Measurements from ENCODE around the gene CYP2E1.
"Not testable (repeated sequence)": the region's sequence is repeated elsewhere in the genome, so short reads cannot be mapped to it uniquely, and the experiment has no call there.

The CYP2E1 gene

GRCh38 chr10:133529576-133529946 lies 2.4 kb downstream of the CYP2E1 start:
- Histone ChIP-seq H3K36me3 (ENCODE audit: insufficient read depth, low read depth, low read length) (no peaks in the 10 kb centered on the region), H3K9ac (ENCODE audit: low read depth, low read length) (no peak overlapping the region), H3K4me3 (ENCODE audit: low read length) (no peak overlapping the region), H3K9me3 (ENCODE audit: insufficient read depth, low read depth, low read length) (peaks cover 99% of the 10 kb centered on the region), H3K27ac (ENCODE audit: low read length) (no peak overlapping the region), H3K27me3 (ENCODE audit: insufficient read depth, low read length) (no peaks in the 10 kb centered on the region), H3K4me1 (ENCODE audit: insufficient read depth, low read length) (no peaks in the 10 kb centered on the region)

GRCh38 chr10:133530506-133530905 lies 3.3 kb downstream of the CYP2E1 start:
- Histone ChIP-seq H3K4me3 (ENCODE audit: low read length) (no peak overlapping the region), H3K9ac (ENCODE audit: low read depth, low read length) (no peak overlapping the region), H3K9me3 (ENCODE audit: insufficient read depth, low read depth, low read length) (peaks cover 99% of the 10 kb centered on the region), H3K4me1 (ENCODE audit: insufficient read depth, low read length) (no peaks in the 10 kb centered on the region), H3K27ac (ENCODE audit: low read length) (no peak overlapping the region), H3K27me3 (ENCODE audit: insufficient read depth, low read length) (no peaks in the 10 kb centered on the region), H3K36me3 (ENCODE audit: insufficient read depth, low read depth, low read length) (no peaks in the 10 kb centered on the region)

DNA sequence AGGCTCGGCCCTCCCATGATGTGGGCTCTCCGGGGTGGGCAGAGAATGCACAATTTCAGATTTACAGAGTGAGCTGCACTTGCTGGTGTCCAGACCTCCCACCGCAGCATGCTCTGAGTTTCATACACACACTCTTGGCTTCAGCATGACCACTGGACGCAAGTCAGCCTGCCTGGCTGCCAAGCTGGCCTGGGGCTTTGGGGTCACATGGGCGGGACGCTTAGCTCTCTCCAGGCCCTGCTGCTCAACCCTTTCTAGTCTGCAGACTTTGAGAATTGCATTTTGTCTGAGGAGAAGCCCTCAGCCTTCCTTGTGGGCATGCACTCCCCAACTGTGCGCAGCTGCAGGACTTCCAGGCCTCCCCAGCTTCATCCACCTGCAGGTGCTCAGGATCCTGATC lies 5.7 kb downstream of the CYP2E1 start:
- Histone ChIP-seq H3K27ac (ENCODE audit: low read length) (no peak overlapping the region), H3K36me3 (ENCODE audit: insufficient read depth, low read depth, low read length) (no peaks in the 10 kb centered on the region), H3K9me3 (ENCODE audit: insufficient read depth, low read depth, low read length) (peaks cover 96% of the 10 kb centered on the region), H3K4me3 (ENCODE audit: low read length) (no peak overlapping the region), H3K9ac (ENCODE audit: low read depth, low read length) (no peak overlapping the region), H3K4me1 (ENCODE audit: insufficient read depth, low read length) (no peaks in the 10 kb centered on the region), H3K27me3 (ENCODE audit: insufficient read depth, low read length) (no peaks in the 10 kb centered on the region)

- no peaks in the 10 kb centered on the region for H3K36me3 ChIP-seq (ENCODE audit: insufficient read depth, low read depth, low read length)
- peaks cover 94% of the 10 kb centered on the region for H3K9me3 ChIP-seq (ENCODE audit: insufficient read depth, low read depth, low read length)
- H3K27ac ChIP-seq (ENCODE audit: low read length), result no peak overlapping the region
- H3K27me3 ChIP-seq (ENCODE audit: insufficient read depth, low read length), result no peaks in the 10 kb centered on the region
- H3K4me1 ChIP-seq (ENCODE audit: insufficient read depth, low read length), result no peaks in the 10 kb centered on the region
- H3K4me3 ChIP-seq (ENCODE audit: low read length), result no peak overlapping the region
- no peak overlapping the region for H3K9ac ChIP-seq (ENCODE audit: low read depth, low read length)
Measured at GRCh38 chr10:133534417-133534816, 7.3 kb downstream of the CYP2E1 start.

GRCh38 chr10:133536198-133536597 lies 9.0 kb downstream of the CYP2E1 start:
- H3K4me3 ChIP-seq (ENCODE audit: low read length), result no peak overlapping the region
- H3K36me3 ChIP-seq (ENCODE audit: insufficient read depth, low read depth, low read length), result no peaks in the 10 kb centered on the region
- H3K27ac ChIP-seq (ENCODE audit: low read length), result no peak overlapping the region
- peaks cover 94% of the 10 kb centered on the region for H3K9me3 ChIP-seq (ENCODE audit: insufficient read depth, low read depth, low read length)
- no peaks in the 10 kb centered on the region for H3K4me1 ChIP-seq (ENCODE audit: insufficient read depth, low read length)
- H3K27me3 ChIP-seq (ENCODE audit: insufficient read depth, low read length), result no peaks in the 10 kb centered on the region
- H3K9ac ChIP-seq (ENCODE audit: low read depth, low read length), result no peak overlapping the region

DNA sequence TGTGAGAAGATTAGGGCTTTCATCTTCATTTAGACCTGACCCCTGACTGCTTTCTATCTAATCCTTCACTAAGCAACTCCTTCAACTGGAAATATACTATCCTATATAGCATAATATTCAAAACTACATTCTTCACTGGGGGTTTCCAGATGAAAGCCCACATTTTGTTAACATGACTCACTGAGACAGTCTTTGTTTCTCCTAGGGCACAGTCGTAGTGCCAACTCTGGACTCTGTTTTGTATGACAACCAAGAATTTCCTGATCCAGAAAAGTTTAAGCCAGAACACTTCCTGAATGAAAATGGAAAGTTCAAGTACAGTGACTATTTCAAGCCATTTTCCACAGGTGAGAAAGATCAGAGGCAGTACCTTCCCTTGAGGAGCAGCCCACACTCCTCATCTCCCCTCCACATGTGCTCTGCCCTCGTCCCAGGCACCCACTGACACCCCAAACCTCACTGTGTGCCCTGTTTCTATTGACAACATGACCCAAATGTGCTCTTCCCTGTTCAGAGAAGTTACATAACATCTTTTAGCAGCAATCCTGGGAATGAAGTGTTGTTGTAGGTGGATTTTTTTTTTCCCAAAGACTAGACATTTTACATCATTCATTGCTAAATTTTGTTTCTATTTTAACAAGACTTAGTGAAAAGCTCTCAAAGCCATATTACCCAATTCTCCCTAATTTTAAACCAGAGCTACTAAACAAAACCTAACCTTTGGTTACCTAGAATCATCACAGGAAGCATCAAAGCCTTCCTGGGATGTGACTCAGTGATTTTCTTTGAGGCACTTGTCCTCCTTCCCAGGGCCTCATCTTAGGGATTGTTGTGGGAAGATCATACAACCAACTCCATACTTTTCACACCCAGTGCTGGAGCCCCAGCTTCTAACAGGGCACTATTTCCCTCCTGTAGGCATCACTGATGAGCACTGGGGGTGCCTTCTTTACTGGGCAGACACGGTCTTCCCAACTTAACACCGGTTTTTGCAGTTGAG lies 10.7 kb downstream of the CYP2E1 start:
- H3K36me3 ChIP-seq (ENCODE audit: insufficient read depth, low read depth, low read length), result no peaks in the 10 kb centered on the region
- H3K27ac ChIP-seq (ENCODE audit: low read length), result no peak overlapping the region
- H3K4me3 ChIP-seq (ENCODE audit: low read length), result no peak overlapping the region
- H3K9me3 ChIP-seq (ENCODE audit: insufficient read depth, low read depth, low read length), result peaks cover 87% of the 10 kb centered on the region
- H3K4me1 ChIP-seq (ENCODE audit: insufficient read depth, low read length), result no peaks in the 10 kb centered on the region
- H3K9ac ChIP-seq (ENCODE audit: low read depth, low read length), result no peak overlapping the region
- H3K27me3 ChIP-seq (ENCODE audit: insufficient read depth, low read length), result no peaks in the 10 kb centered on the region

DNA sequence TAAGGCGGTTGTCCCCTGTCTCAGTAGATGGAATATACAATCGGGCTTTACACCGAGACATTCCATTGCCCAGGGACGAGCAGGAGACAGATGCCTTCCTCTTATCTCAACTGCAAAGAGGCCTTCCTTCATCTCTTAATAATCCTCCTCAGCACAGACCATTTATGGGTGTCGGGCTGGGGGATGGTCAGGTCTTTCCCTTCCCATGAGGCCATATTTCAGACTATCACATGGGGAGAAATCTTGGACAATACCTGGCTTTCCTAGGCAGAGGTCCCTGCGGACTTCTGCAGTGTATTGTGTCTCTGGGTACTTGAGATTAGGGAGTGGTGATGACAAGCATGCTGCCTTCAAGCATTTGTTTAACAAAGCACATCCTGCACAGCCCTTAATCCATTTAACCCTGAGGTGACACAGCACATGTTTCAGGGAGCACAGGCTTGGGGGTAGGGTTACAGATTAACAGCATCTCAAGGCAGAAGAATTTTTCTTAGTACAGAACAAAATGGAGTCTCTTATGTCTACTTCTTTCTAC lies 14.3 kb downstream of the CYP2E1 start:
- not testable (repeated sequence) for H3K27me3 ChIP-seq (ENCODE audit: insufficient read depth, low read length); H3K27ac ChIP-seq (ENCODE audit: low read length); H3K4me1 ChIP-seq (ENCODE audit: insufficient read depth, low read length); H3K36me3 ChIP-seq (ENCODE audit: insufficient read depth, low read depth, low read length); H3K9ac ChIP-seq (ENCODE audit: low read depth, low read length); H3K4me3 ChIP-seq (ENCODE audit: low read length)
- H3K9me3 ChIP-seq (ENCODE audit: insufficient read depth, low read depth, low read length), result peaks cover 90% of the 10 kb centered on the region

DNA sequence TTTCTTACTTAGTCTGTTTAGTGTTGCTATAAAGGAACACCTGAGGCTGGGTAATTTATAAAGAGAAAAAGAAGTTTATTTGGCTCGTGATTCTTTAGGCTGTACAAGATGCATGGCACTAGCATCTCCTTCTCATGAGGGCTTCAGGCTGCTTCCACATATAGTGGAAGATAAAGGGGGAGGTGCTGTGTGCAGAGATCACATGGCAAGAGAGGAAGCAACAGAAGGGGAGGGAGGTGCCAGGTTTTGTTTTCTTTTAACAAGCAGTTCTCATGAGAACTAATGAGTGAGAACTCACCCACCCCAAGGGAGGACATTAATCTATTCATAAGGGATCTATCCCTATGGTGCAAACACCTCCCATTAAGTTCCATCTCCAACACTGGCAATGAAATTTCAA lies 17.3 kb downstream of the CYP2E1 start:
- Histone ChIP-seq H3K4me3 (ENCODE audit: low read length) (no peak overlapping the region; the same call in 1 of the 2 replicates), H3K4me1 (ENCODE audit: insufficient read depth, low read length) (no peaks in the 10 kb centered on the region), H3K27ac (ENCODE audit: low read length) (no peak overlapping the region), H3K36me3 (ENCODE audit: insufficient read depth, low read depth, low read length) (no peaks in the 10 kb centered on the region), H3K27me3 (ENCODE audit: insufficient read depth, low read length) (no peaks in the 10 kb centered on the region), H3K9me3 (ENCODE audit: insufficient read depth, low read depth, low read length) (peaks cover 85% of the 10 kb centered on the region), H3K9ac (ENCODE audit: low read depth, low read length) (no peak overlapping the region)

- H3K4me1 ChIP-seq (ENCODE audit: insufficient read depth, low read length), result no peaks in the 10 kb centered on the region
- no peak overlapping the region for H3K27ac ChIP-seq (ENCODE audit: low read length)
- H3K27me3 ChIP-seq (ENCODE audit: insufficient read depth, low read length), result no peaks in the 10 kb centered on the region
- H3K9ac ChIP-seq (ENCODE audit: low read depth, low read length), result no peak overlapping the region
- H3K4me3 ChIP-seq (ENCODE audit: low read length), result no peak overlapping the region
- peaks cover 97% of the 10 kb centered on the region for H3K9me3 ChIP-seq (ENCODE audit: insufficient read depth, low read depth, low read length)
- no peaks in the 10 kb centered on the region for H3K36me3 ChIP-seq (ENCODE audit: insufficient read depth, low read depth, low read length)
Measured at GRCh38 chr10:133554600-133554999, 27.4 kb downstream of the CYP2E1 start.

- no peaks in the 10 kb centered on the region for H3K27me3 ChIP-seq (ENCODE audit: insufficient read depth, low read length)
- H3K9me3 ChIP-seq (ENCODE audit: insufficient read depth, low read depth, low read length), result peaks cover 99% of the 10 kb centered on the region
Measured at GRCh38 chr10:133555521-133555920, 28.4 kb downstream of the CYP2E1 start.

GRCh38 chr10:133557381-133557780 lies 30.2 kb downstream of the CYP2E1 start:
- Histone ChIP-seq H3K4me1 (ENCODE audit: insufficient read depth, low read length) (no peaks in the 10 kb centered on the region), H3K27ac (ENCODE audit: low read length) (no peak overlapping the region), H3K36me3 (ENCODE audit: insufficient read depth, low read depth, low read length) (no peaks in the 10 kb centered on the region), H3K4me3 (ENCODE audit: low read length) (no peak overlapping the region), H3K27me3 (ENCODE audit: insufficient read depth, low read length) (no peaks in the 10 kb centered on the region), H3K9ac (ENCODE audit: low read depth, low read length) (no peak overlapping the region), H3K9me3 (ENCODE audit: insufficient read depth, low read depth, low read length) (peaks cover 96% of the 10 kb centered on the region)

More at GRCh38 chr10:133555521-133555920, 28.4 kb downstream of the CYP2E1 start:
- H3K9ac ChIP-seq (ENCODE audit: low read depth, low read length), result no peak overlapping the region
- H3K27ac ChIP-seq (ENCODE audit: low read length), result no peak overlapping the region
- H3K4me3 ChIP-seq (ENCODE audit: low read length), result no peak overlapping the region
- H3K4me1 ChIP-seq (ENCODE audit: insufficient read depth, low read length), result no peaks in the 10 kb centered on the region
- H3K36me3 ChIP-seq (ENCODE audit: insufficient read depth, low read depth, low read length), result no peaks in the 10 kb centered on the region

- Histone ChIP-seq H3K9me3 (ENCODE audit: insufficient read depth, low read depth, low read length) (peaks cover 96% of the 10 kb centered on the region), H3K27me3 (ENCODE audit: insufficient read depth, low read length) (no peaks in the 10 kb centered on the region), H3K4me3 (ENCODE audit: low read length) (no peak overlapping the region), H3K27ac (ENCODE audit: low read length) (no peak overlapping the region), H3K36me3 (ENCODE audit: insufficient read depth, low read depth, low read length) (no peaks in the 10 kb centered on the region), H3K9ac (ENCODE audit: low read depth, low read length) (no peak overlapping the region), H3K4me1 (ENCODE audit: insufficient read depth, low read length) (no peaks in the 10 kb centered on the region)
Measured at GRCh38 chr10:133559216-133559615, 32.1 kb downstream of the CYP2E1 start.

Measured in iPS-20b (cell line).